ENCODE data around the gene HNRNPH3.

DNA sequence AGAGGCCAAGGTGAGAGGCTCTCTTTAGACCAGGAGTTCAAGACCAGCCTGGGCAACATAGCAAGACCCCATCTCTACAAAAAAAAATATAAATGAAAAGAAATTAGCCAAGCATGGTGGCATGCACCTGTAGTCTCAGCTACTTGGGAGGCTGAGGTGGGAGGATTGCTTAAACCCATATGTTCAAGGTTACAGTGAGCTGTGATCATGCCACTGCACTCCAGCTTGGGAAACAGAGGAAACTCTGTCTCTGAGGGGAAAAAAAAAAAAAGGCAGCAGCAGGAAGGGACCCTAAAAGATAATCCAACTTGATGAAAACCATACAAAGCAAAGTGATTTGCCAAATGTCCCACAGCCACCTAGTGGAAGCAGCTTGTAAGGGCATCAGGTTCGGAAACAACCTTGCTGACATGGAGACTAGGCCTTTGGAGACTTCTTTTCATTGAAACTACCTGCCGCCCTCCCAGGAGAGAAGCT lies 16.4 kb downstream of the HNRNPH3 start:
- TF ChIP-seq POLR2A (IDR thresholded peaks at IDR 0.05; ENCODE audit: extremely low read depth, insufficient read length), result no peak
- TF ChIP-seq, protein P1, sequence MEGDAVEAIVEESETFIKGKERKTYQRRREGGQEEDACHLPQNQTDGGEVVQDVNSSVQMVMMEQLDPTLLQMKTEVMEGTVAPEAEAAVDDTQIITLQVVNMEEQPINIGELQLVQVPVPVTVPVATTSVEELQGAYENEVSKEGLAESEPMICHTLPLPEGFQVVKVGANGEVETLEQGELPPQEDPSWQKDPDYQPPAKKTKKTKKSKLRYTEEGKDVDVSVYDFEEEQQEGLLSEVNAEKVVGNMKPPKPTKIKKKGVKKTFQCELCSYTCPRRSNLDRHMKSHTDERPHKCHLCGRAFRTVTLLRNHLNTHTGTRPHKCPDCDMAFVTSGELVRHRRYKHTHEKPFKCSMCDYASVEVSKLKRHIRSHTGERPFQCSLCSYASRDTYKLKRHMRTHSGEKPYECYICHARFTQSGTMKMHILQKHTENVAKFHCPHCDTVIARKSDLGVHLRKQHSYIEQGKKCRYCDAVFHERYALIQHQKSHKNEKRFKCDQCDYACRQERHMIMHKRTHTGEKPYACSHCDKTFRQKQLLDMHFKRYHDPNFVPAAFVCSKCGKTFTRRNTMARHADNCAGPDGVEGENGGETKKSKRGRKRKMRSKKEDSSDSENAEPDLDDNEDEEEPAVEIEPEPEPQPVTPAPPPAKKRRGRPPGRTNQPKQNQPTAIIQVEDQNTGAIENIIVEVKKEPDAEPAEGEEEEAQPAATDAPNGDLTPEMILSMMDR (IDR thresholded peaks at IDR 0.05; ENCODE audit: low read depth, low read length), result peak; percentile 89

All from NB4 (cell line).